IPS-18c (cell line): ENCODE results near the gene LMO3.

Experiments used
- H3K4me3 ChIP-seq: 2 replicates; pipeline ENCODE4 v1.7.0; 2013; ENCODE audit warnings: low read depth, mild to moderate bottlenecking, low read length, moderate library complexity; ENCODE audit not compliant: insufficient read depth
- H3K9me3 ChIP-seq: one replicate; pipeline ENCODE4 v1.6.1; 2013; ENCODE audit warnings: mild to moderate bottlenecking, low read length, moderate library complexity; ENCODE audit not compliant: control insufficient read depth, insufficient read depth

LMO3 gene

DNA sequence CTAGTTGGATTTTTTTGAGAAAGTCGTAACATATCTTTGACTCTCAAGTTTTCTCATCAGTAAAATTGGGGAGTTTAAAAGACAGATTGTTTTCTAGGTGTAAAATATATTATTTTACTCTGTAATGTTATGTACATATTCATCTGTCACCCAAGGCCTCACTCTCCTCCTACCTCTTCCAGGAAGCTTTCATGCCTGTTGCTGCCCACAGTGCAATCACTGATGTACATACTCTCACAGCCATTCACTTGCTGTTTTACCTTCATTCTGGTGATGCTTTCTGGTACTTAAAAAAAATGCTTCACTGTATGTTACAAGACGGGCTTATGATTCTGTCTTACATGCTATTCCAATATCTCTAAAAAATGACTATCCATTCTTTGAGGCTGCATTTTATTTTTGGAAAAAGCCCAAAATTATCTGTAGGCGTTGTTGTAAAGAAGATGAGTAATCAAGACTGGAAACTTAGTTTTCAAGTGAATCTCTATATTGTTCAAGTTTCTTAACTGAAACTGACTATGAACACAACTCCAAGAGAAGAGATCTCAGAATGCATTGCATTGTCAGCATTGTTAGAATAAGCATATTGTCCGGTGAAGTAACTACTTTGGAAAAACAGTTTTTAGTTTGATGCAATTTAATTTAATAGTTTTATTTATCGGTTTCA lies 82.5 kb downstream of the LMO3 start:
- Histone ChIP-seq H3K4me3 (no peak overlapping the region), H3K9me3 (no peaks in the 10 kb centered on the region)

GRCh38 chr12:16520328-16520727 lies 85.6 kb downstream of the LMO3 start:
- H3K4me3 ChIP-seq, result no peak overlapping the region
- no peaks in the 10 kb centered on the region for H3K9me3 ChIP-seq

GRCh38 chr12:16515666-16516065 lies 90.3 kb downstream of the LMO3 start:
- H3K9me3 ChIP-seq, result no peaks in the 10 kb centered on the region
- H3K4me3 ChIP-seq, result no peak overlapping the region

GRCh38 chr12:16513231-16513630 lies 92.7 kb downstream of the LMO3 start:
- H3K9me3 ChIP-seq, result no peaks in the 10 kb centered on the region
- H3K4me3 ChIP-seq, result no peak overlapping the region

DNA sequence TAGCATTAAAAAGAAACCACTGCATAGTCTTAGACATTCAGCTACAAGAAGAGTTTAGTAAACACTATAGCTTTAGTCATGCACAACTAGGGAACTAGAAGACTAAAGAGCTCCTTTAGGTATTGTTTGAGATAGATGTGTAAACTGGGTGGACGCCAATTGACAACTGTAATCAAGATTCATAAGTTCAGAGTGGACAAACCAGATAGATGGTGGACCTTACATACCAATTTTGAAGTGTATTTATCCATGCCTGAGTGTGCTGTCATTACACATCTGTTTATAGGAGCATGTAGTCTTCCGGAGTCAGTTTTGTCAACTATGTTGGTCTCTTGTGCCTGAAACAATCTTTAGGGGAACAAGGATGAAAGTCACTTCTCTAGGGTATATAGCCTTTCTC lies 96.6 kb downstream of the LMO3 start:
- Histone ChIP-seq H3K9me3 (no peaks in the 10 kb centered on the region), H3K4me3 (no peak overlapping the region)

DNA sequence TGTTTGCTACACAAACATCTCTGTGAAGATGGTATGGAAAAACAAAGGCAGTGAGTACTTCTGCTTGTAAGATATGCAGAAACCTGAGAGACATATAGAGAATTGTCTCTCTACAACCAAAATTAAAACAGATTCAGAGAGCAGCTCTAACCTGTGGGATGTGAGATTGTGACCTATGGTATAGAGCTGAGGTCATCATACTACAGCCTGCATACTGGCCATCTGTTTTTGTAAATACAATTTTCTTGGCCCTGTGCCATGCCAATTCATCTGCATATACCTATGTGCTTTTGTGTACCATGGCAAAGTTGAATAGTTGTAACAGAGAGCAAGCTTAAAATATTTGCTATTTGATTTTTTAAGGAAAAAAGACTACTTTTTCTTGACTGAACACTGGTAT lies 99.6 kb downstream of the LMO3 start:
- H3K4me3 ChIP-seq, result no peak overlapping the region

DNA sequence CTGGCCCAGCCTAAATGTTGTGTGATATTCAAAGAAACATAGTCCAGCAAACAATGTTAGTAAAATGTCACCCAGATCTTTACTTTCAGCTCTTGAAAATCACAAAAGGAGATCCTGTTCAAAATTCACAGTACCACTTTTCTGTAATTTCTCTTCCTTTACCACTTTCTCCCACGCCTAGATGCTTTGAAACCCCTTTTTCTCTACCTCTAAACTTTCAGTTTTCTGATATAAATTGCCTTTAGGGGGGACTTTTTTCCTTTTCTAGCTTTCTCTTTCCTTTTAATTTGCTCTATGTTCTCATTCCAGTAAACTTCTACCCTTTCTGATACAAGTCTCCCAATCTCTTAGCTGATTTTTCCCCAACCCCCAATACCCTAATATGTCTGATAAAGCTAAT lies 101.8 kb downstream of the LMO3 start:
- Histone ChIP-seq H3K4me3 (no peak overlapping the region), H3K9me3 (no peaks in the 10 kb centered on the region)

More for the DNA sequence above, 99.6 kb downstream of the LMO3 start:
- H3K9me3 ChIP-seq, result no peaks in the 10 kb centered on the region

- Histone ChIP-seq H3K4me3 (no peak overlapping the region), H3K9me3 (no peaks in the 10 kb centered on the region)
These were observed 106.4 kb downstream of the LMO3 start for GRCh38 chr12:16499611-16500010.
